ENCODE data around the gene HNRNPH1. TPM values are rescaled to one million over a fixed set of nuclear protein-coding genes. Genes with fewer than 3 reads are reported as not detected.

The HNRNPH1 gene
- total and polyA plus RNA-seq, 2 of the 8 experiments (the other 6 are each of a cell fraction or from before 2014, with no cell fraction given) = 170 to 735 TPM

DNA sequence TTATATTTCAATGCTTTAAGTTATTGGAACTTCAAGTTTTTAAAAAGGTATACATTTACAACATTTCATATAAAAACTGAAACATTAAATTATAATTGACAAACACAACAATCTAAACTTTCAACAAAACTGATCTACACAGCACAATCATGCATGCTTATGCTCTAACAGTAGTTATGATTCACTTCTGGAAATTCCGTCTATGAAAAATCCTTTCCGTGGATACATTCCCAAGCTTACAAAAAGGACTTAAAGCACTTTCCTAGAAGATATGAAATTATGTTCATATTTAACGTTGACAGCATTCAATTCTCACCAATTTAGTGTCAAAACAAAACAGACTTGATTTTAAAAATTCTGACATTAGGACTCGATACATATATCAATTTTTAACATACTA, 3.7 kb downstream of the HNRNPH1 start:
- H3K27ac ChIP-seq (ENCODE audit: low read depth, low read length) = no peak overlapping the region

More for the DNA sequence above, 3.7 kb downstream of the HNRNPH1 start:
- peak overlapping the region in 2 of 4 experiments; percentile 99; a peak in 3 of 8 replicates for H3K4me3 ChIP-seq (ENCODE audit: extremely low read depth in 1 of 4, insufficient read depth in 2 of 4, low read depth in 3 of 4, low read length in 4 of 4)
- no peak overlapping the region for H3K14ac ChIP-seq (ENCODE audit: insufficient read length)
- no peak overlapping the region for H2BK12ac ChIP-seq (ENCODE audit: low read depth, low read length)
- DNase-seq (ENCODE audit: low read depth in 1 of 2, low spot score in 2 of 2) (no peak), FAIRE-seq (no peak)
- ChIA-PET POLR2A (ENCODE audit: partially characterized antibody) (interaction anchor here (0.8 to 20.5 kb wide), 11 partner anchors 19 to 148 kb away, joined by 3 to 351 read pairs (median 5); no protein-coding TSS in a partner anchor), CTCF (ENCODE audit: partially characterized antibody) (interaction anchor here (1.4 to 7.7 kb wide), 3 partner anchors 9 to 48 kb away, joined by 3 to 67 read pairs (median 19); no protein-coding TSS in a partner anchor)
- H3K27me3 ChIP-seq (replicated peaks in 1 of 4; ENCODE audit: control insufficient read depth in 3 of 4, extremely low read depth in 1 of 4, insufficient read depth in 3 of 4, low read length in 3 of 4) = no peaks in the 10 kb centered on the region
- no peak overlapping the region for H2BK20ac ChIP-seq (ENCODE audit: low read length)
- H3K9me3 ChIP-seq (ENCODE audit: insufficient read depth in 2 of 2, low read depth in 1 of 2, low read length in 1 of 2) = no peaks in the 10 kb centered on the region
- H3K18ac ChIP-seq (ENCODE audit: extremely low read depth, low read length) = no peak overlapping the region
- H3K23ac ChIP-seq (ENCODE audit: insufficient read length) = no peak overlapping the region
- H3K4me2 ChIP-seq (ENCODE audit: insufficient read depth in 1 of 2, low read depth in 2 of 2, low read length in 2 of 2) = peak overlapping the region; percentile 75 to 94
- H3K79me1 ChIP-seq (ENCODE audit: low read depth, low read length) = peaks cover 3% of the 10 kb centered on the region; the same call in 1 of the 2 replicates
- 86% methylated on average over 4 of the region's 4 CpGs; no CpG with 5 or more reads in 1 of the 2 experiments for WGBS, 2 experiments (ENCODE audit: extremely low coverage in 1 of 2, insufficient coverage in 1 of 2, insufficient read length in 1 of 2, insufficient replicate concordance in 2 of 2, low coverage in 1 of 2, low lambda C conversion rate in 2 of 2, missing lambda C conversion rate in 1 of 2)
- no peak overlapping the region for H4K8ac ChIP-seq (ENCODE audit: extremely low read depth, insufficient read depth, low read length)
- H2AFZ ChIP-seq (ENCODE audit: low read length) = no peak overlapping the region
- H4K91ac ChIP-seq (replicated peaks; ENCODE audit: insufficient read length, low read length) = no peak overlapping the region
- peaks cover 14% of the 10 kb centered on the region for H3K23me2 ChIP-seq (ENCODE audit: low read depth, low read length)
- TF ChIP-seq POLR2AphosphoS5 (IDR thresholded peaks at IDR 0.05; ENCODE audit: low read depth, low read length) (no peak), NRF1 (IDR thresholded peaks at IDR 0.05; ENCODE audit: low read depth, low read length) (no peak)
- no peak overlapping the region for H2AK5ac ChIP-seq (ENCODE audit: low read depth, low read length)
- H3K36me3 ChIP-seq (ENCODE audit: control insufficient read depth in 2 of 4, insufficient read depth in 4 of 4, low read length in 3 of 4) = peaks cover 34 to 79% (median 66%) of the 10 kb centered on the region in 4 experiments
- H2BK5ac ChIP-seq (ENCODE audit: low read depth, low read length) = no peak overlapping the region
- H4K5ac ChIP-seq (ENCODE audit: insufficient read length, low read depth, low read length) = no peak overlapping the region
- peaks cover 37 to 51% of the 10 kb centered on the region in 2 experiments for H4K20me1 ChIP-seq (replicated peaks in 1 of 2; ENCODE audit: control insufficient read depth in 1 of 2, insufficient read depth in 2 of 2, low read length in 2 of 2)
- H3K9ac ChIP-seq (replicated peaks in 1 of 4; ENCODE audit: extremely low read depth in 1 of 4, low read depth in 3 of 4, low read length in 3 of 4) = no peak overlapping the region; a peak in 1 of 7 replicates
- H3K79me2 ChIP-seq (ENCODE audit: control insufficient read depth in 1 of 2, insufficient read depth in 2 of 2, low read length in 2 of 2) = peaks cover 13 to 61% of the 10 kb centered on the region in 2 experiments
- no peak overlapping the region for H3K56ac ChIP-seq (replicated peaks; ENCODE audit: insufficient read length, low read depth, low read length)
- no peak overlapping the region for H2BK15ac ChIP-seq (ENCODE audit: low read length)
- peaks cover 4 to 21% (median 11%) of the 10 kb centered on the region in 4 experiments for H3K4me1 ChIP-seq (replicated peaks in 1 of 4; ENCODE audit: control insufficient read depth in 3 of 4, insufficient read depth in 4 of 4, low read length in 3 of 4)
- no peak overlapping the region for H3K4ac ChIP-seq (replicated peaks; ENCODE audit: insufficient read length, low read depth, low read length)
- H2BK120ac ChIP-seq (replicated peaks; ENCODE audit: low read depth, low read length) = no peak overlapping the region

All from H1 (cell line).